Epithelial cell of prostate (primary cell): ENCODE results near the gene INPP5B.
A peak's percentile ranks its signal among the peaks of the same experiment; 100 is the strongest.

ENCODE experiments used
- DNase-seq: peaks from one replicate; pipeline ENCODE4 v3.0.0-alpha.2; 2011; ENCODE audit warnings: low read depth, low spot score
- H3K27ac ChIP-seq: fragments of 450-650 bp; 2 replicates; pipeline ENCODE4 v1.5.1; 2017; ENCODE audit warnings: mild to moderate bottlenecking

INPP5B gene

GRCh38 chr1:37846647-37847339 is 100.1 kb downstream of the INPP5B start:
- DNase-seq = no peak
- H3K27ac ChIP-seq = no peak overlapping the region

GRCh38 chr1:37845786-37846185 is 101.1 kb downstream of the INPP5B start:
- no peak overlapping the region for H3K27ac ChIP-seq
- no peak for DNase-seq

- no peak overlapping the region for H3K27ac ChIP-seq
- no peak for DNase-seq
These were observed 101.7 kb downstream of the INPP5B start for GRCh38 chr1:37845049-37845646.

GRCh38 chr1:37844536-37844935 is 102.3 kb downstream of the INPP5B start:
- DNase-seq = no peak
- no peak overlapping the region for H3K27ac ChIP-seq

GRCh38 chr1:37841652-37842051 is 105.2 kb downstream of the INPP5B start:
- DNase-seq = no peak
- no peak overlapping the region for H3K27ac ChIP-seq

GRCh38 chr1:37840711-37841110 is 106.1 kb downstream of the INPP5B start:
- DNase-seq = no peak
- H3K27ac ChIP-seq = no peak overlapping the region

- DNase-seq = no peak
- no peak overlapping the region for H3K27ac ChIP-seq
These were observed 107.2 kb downstream of the INPP5B start for GRCh38 chr1:37839676-37840075.

- no peak for DNase-seq
- no peak overlapping the region for H3K27ac ChIP-seq
These were observed 110.1 kb downstream of the INPP5B start for GRCh38 chr1:37836788-37837187.

- no peak overlapping the region for H3K27ac ChIP-seq
- DNase-seq = no peak
These were observed 115.0 kb downstream of the INPP5B start for GRCh38 chr1:37831809-37832208.

GRCh38 chr1:37831109-37831508 is 115.7 kb downstream of the INPP5B start:
- H3K27ac ChIP-seq = no peak overlapping the region
- no peak for DNase-seq

GRCh38 chr1:37828410-37829074 is 118.3 kb downstream of the INPP5B start:
- DNase-seq = no peak
- peak overlapping the region; percentile 51 for H3K27ac ChIP-seq

- H3K27ac ChIP-seq = peak overlapping the region; percentile 15
- no peak for DNase-seq
These were observed 121.3 kb downstream of the INPP5B start for GRCh38 chr1:37825506-37825905.

GRCh38 chr1:37824001-37824400 is 122.9 kb downstream of the INPP5B start:
- H3K27ac ChIP-seq = peak overlapping the region; percentile 17
- no peak for DNase-seq

GRCh38 chr1:37822906-37823815 is 123.7 kb downstream of the INPP5B start:
- H3K27ac ChIP-seq = peak overlapping the region; percentile 17
- no peak for DNase-seq

- DNase-seq = no peak
- H3K27ac ChIP-seq = no peak overlapping the region
These were observed 125.4 kb downstream of the INPP5B start for GRCh38 chr1:37821481-37821880.

GRCh38 chr1:37817481-37817880 is 129.4 kb downstream of the INPP5B start:
- DNase-seq = no peak
- H3K27ac ChIP-seq = no peak overlapping the region

- DNase-seq = no peak
- no peak overlapping the region for H3K27ac ChIP-seq
These were observed 132.6 kb downstream of the INPP5B start for GRCh38 chr1:37814252-37814651.

- H3K27ac ChIP-seq = no peak overlapping the region
- DNase-seq = no peak
These were observed 133.2 kb downstream of the INPP5B start for GRCh38 chr1:37813529-37814145.

GRCh38 chr1:37811027-37811655 is 135.7 kb downstream of the INPP5B start:
- peak overlapping the region; percentile 94 for H3K27ac ChIP-seq
- DNase-seq = no peak
